Cardiac fibroblast (primary cell): ENCODE results near the gene FRMD3.

Source experiments
- DNase-seq, 2 donors: peaks; one replicate each; pipeline versions ENCODE4 v3.0.0 to v3.0.0-alpha.2; 2010; ENCODE audit warnings: low read depth in 2 of 2
- H3K4me3 ChIP-seq, 2 donors: replicated peaks in 1 of 2; 1 replicate in 1 of 2; 2 replicates in 1 of 2; pipeline ENCODE4 v1.5.1; 2011; ENCODE audit warnings: low read depth in 2 of 2, low read length in 2 of 2, mild to moderate bottlenecking in 2 of 2, moderate library complexity in 1 of 2
- TF ChIP-seq, protein P1 (sequence below): IDR thresholded peaks from one replicate; pipeline ENCODE4 v1.5.1; 2011; ENCODE audit warnings: low read depth, mild to moderate bottlenecking, low read length, inconsistent platforms

Gene FRMD3

DNA sequence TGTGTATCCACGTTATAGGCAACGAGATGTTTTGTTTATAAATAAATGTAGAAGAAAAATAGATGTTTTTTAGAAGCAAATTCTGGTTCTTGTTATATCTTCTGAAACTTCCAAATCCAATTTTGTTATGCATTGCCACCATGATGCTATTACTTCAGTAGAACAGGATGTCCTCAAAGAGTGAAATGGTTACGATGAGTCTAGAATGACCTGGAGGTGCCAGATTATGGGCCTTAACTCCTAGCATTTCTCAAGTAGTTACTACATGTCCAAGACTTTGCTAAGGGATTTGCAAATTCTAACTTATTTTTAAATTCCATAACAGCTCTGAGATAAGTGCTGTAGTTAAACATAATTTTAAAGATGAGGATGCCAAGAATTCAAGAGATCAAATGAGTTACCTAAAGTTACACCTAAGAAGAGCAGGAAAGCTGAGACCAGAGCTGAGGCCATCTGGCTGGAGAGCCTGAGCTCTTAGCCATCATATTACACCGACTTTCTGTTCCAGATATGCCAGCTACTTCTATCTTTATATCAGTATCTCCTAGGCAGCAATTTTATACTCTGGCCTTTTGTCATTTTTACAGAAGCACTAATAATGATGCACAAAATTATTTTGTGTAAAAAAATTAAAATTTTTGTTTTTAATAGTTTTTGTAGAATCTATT is 302.0 kb downstream of the FRMD3 start:
- no peak for DNase-seq
- H3K4me3 ChIP-seq, result no peak overlapping the region
- TF ChIP-seq, protein P1, sequence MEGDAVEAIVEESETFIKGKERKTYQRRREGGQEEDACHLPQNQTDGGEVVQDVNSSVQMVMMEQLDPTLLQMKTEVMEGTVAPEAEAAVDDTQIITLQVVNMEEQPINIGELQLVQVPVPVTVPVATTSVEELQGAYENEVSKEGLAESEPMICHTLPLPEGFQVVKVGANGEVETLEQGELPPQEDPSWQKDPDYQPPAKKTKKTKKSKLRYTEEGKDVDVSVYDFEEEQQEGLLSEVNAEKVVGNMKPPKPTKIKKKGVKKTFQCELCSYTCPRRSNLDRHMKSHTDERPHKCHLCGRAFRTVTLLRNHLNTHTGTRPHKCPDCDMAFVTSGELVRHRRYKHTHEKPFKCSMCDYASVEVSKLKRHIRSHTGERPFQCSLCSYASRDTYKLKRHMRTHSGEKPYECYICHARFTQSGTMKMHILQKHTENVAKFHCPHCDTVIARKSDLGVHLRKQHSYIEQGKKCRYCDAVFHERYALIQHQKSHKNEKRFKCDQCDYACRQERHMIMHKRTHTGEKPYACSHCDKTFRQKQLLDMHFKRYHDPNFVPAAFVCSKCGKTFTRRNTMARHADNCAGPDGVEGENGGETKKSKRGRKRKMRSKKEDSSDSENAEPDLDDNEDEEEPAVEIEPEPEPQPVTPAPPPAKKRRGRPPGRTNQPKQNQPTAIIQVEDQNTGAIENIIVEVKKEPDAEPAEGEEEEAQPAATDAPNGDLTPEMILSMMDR, result no peak

DNA sequence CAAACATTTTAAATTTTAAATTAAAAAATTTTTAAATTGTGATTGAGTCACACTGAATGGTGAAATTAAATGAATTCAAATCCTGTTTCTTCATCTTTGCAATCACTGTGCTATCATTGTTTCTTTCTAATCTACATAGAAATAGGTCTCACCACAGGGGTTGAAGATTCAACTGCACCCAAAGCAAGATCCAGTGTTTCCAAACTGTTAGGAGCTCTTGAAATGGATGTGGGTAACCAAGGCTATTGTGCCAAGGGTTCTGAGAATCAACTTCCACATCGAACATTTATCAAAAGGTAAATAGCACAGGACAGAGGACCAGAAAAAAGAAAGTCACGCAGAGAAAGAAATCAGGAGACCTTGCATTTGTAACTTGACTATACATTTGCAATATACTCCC is 302.7 kb downstream of the FRMD3 start:
- TF ChIP-seq, protein P1, result no peak
- no peak for DNase-seq

DNA sequence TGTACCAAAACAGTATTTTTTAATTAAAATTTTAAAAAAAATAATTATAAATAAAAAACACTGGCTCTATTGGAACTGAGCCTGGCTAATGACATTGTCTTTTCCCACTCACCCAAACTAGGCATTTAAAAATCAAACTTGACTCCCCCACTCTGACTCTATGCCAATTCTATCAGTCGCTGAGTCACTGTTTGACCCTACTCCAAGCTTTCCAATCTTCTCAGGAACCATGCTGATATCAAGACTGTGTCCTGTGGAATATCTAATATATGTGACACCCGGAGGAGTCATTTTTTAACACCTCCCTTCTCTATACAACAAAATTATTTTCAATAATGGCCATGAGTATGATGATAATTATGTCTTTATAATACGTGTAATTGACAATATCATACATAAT is 303.7 kb downstream of the FRMD3 start:
- TF ChIP-seq, protein P1, result no peak
- no peak overlapping the region for H3K4me3 ChIP-seq
- DNase-seq, result peak; percentile 4 to 46

More for the DNA sequence above, 302.7 kb downstream of the FRMD3 start:
- no peak overlapping the region for H3K4me3 ChIP-seq

DNA sequence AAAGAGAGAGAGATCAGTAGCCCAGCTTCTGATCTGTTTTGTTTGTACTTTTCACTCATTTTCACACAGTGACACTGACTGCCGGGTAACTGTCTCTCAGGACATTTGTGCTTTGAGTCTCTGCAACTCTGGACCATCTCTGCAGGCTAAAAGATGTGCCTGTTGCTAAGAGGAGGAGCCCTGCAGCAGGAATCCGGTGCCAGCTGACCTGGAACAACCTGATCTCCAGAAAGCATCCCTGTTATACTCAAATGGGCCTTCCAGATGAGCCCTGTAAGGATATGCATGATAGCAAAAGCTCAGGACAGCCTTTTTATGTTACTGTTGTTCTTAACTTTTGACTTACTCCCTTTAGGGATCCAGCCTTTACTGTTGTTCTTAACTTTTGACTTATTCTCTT is 304.6 kb downstream of the FRMD3 start:
- TF ChIP-seq, protein P1, result no peak
- no peak for DNase-seq
- H3K4me3 ChIP-seq, result no peak overlapping the region

DNA sequence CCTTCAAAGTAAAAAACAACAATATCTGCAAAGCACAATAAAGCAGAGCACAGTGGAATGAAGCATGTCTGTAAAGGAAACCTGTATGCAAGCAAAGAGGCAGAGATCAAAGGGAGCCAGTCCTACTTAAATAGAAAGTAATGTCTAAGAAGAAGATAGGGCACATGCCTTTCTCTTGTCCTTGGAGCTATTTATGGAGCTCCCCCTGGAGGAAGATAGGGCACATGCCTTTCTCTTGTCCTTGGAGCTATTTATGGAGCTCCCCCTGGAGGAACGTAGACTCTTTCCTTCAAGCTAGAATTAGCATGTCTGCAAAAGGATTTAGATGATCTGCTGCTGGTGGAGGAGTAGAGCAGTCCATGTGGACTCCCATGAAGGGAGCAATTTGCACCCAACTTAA is 307.2 kb downstream of the FRMD3 start:
- peak in 1 of 2 donors; percentile 80 for DNase-seq
- no peak overlapping the region for H3K4me3 ChIP-seq
- TF ChIP-seq, protein P1, result peak; percentile 80

DNA sequence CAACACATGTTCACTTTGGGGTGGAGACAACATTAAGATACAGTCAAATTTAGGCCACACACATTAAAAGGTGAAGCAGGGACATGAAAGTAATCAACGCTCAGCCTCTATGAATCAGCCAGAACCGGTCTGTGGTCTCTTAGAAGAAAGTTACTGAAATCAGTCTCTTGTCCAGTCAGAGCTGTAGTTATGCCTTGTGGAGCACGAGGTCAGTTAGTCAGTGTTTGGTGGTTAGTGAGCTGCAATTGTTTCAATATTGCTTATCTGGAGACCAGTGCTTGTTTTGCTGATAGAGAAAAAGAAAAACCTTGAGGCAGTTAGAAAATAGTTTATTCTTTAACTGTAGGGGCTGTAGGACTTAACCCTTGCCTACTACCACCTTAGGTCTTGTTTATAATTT is 317.5 kb downstream of the FRMD3 start:
- TF ChIP-seq, protein P1, result no peak
- H3K4me3 ChIP-seq, result no peak overlapping the region
- DNase-seq, result peak; percentile 82 to 89

DNA sequence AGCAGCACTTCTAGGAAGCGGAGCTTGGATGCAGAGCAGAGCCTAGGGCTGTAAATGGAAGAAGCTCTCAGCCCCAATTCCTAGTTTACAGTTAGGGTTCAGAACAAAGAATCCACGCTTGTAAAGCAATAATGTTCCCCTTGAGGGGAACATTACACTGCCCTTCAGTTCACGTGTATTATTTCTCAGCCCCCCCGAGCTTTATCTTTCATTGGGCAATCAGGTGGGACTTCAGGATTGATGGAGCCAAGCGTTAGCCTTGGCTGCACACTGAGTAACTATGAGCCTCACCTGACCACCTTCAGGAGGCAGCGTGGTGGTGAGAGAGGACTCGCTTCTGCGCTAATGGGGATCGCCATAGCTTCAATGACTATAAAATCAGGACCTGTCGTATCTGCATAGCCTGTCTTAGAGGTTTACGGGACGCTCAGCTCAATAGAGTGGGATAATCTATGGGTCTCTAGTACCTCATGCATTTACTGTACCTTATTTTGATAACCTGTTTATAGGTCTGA is 318.2 kb downstream of the FRMD3 start:
- H3K4me3 ChIP-seq, result peak overlapping the region; percentile 56 to 60
- TF ChIP-seq, protein P1, result no peak
- DNase-seq, result no peak
